Upper lobe of left lung (tissue), 6 donors: Measurements from ENCODE around the gene LACTBL1. TPM values are rescaled to one million over a fixed set of nuclear protein-coding genes. Genes with fewer than 3 reads are reported as not detected.

ENCODE experiments used
- ATAC-seq, 2 donors: fragments of 200-7000 bp; cut with Tn5 transposase; one replicate each; pipeline ENCODE4 v1.9.1; 2022; ENCODE audit warnings: mild to moderate bottlenecking in 2 of 2, moderate library complexity in 2 of 2; ENCODE audit not compliant: low FRiP score in 2 of 2
- DNase-seq, 2 donors: peaks; one replicate each; pipeline ENCODE4 v3.0.0-alpha.2; 2019 to 2020
- H3K27ac ChIP-seq, 4 donors: fragments of 200-600 bp; sonication (generic); one replicate each; pipeline ENCODE4 v1.5.1; 2016 to 2019
- H3K27me3 ChIP-seq, 4 donors: fragments of 200-600 bp; sonication (generic); one replicate each; pipeline ENCODE4 v1.5.1; 2017 to 2019
- H3K36me3 ChIP-seq, 4 donors: fragments of 200-600 bp; sonication (generic); one replicate each; pipeline ENCODE4 v1.5.1; 2016 to 2019
- H3K4me1 ChIP-seq, 4 donors: fragments of 200-600 bp; sonication (generic); one replicate each; pipeline ENCODE4 v1.5.1; 2018 to 2019
- H3K4me3 ChIP-seq, 4 donors: fragments of 200-600 bp; sonication (generic); one replicate each; pipeline ENCODE4 v1.5.1; 2017 to 2019; ENCODE audit warnings: mild to moderate bottlenecking in 2 of 4, moderate library complexity in 1 of 4
- H3K9me3 ChIP-seq, 4 donors: fragments of 200-600 bp; sonication (generic); one replicate each; pipeline ENCODE4 v1.5.1; 2018 to 2019
- EP300 ChIP-seq, 4 donors: sonication (generic); formaldehyde crosslinking; IDR thresholded peaks; one replicate each; pipeline ENCODE4 v1.5.1; 2017; ENCODE audit warnings: antibody characterized with exemption in 4 of 4, control low read depth in 2 of 4
- POLR2A ChIP-seq, 4 donors: fragments of 450-650 bp; IDR thresholded peaks; one replicate each; pipeline ENCODE4 v1.5.1; 2016 to 2017; ENCODE audit warnings: antibody characterized with exemption in 4 of 4, mild to moderate bottlenecking in 2 of 4
- POLR2AphosphoS5 ChIP-seq, 2 donors: sonication (generic); formaldehyde crosslinking; IDR thresholded peaks; one replicate each; pipeline ENCODE4 v1.5.1; 2017; ENCODE audit warnings: antibody characterized with exemption in 2 of 2
- WGBS, 2 donors: methylation state at CpG; one replicate each; pipeline ENCODE4 v1.1.5; 2017 to 2018; 5-methylcytosine and 5-hydroxymethylcytosine counted together
- total RNA-seq, 6 donors: library from RNA; depleted of rRNA in 4 of 6; stranded (reverse); fragments of >200 nt in 4 of 6; gene quantifications; one replicate each; pipeline versions ENCODE4 v1.1.0 to v1.2.1, GENCODE V29; 2016 to 2021
- TF ChIP-seq, protein P1 (sequence below), 6 experiments: fragments of 450-650 bp in 4 of 6; fragments of 200-600 bp in 2 of 6; sonication (generic) in 2 of 6; IDR thresholded peaks; one replicate each; pipeline ENCODE4 v1.5.1; 2016 to 2019; ENCODE audit warnings: antibody characterized with exemption in 6 of 6
- donor health status: DM: no; HTN: no; CAD: no; lungs with moderate emphysema.
- donor health status: DM: no; HTN: yes; CAD: no; lungs with severe emphysema.

The LACTBL1 gene
- total RNA-seq, 6 donors from 2014 or later: not detected

GRCh38 chr1:22903113-22903512 is 69.6 kb downstream of the LACTBL1 start:
- Histone ChIP-seq H3K36me3 (no peaks in the 10 kb centered on the region), H3K27me3 (no peaks in the 10 kb centered on the region), H3K27ac (no peak overlapping the region), H3K9me3 (no peaks in the 10 kb centered on the region), H3K4me3 (no peak overlapping the region), H3K4me1 (no peaks in the 10 kb centered on the region)
- no peak for ATAC-seq
- 87 to 94% methylated on average over 2 to 3 of the region's 3 CpGs for WGBS, 2 donors
- TF ChIP-seq POLR2A (IDR thresholded peaks at IDR 0.05): no peak
- TF ChIP-seq EP300 (IDR thresholded peaks at IDR 0.05): no peak
- no peak for TF ChIP-seq POLR2AphosphoS5 (IDR thresholded peaks at IDR 0.05)
- TF ChIP-seq, protein P1, sequence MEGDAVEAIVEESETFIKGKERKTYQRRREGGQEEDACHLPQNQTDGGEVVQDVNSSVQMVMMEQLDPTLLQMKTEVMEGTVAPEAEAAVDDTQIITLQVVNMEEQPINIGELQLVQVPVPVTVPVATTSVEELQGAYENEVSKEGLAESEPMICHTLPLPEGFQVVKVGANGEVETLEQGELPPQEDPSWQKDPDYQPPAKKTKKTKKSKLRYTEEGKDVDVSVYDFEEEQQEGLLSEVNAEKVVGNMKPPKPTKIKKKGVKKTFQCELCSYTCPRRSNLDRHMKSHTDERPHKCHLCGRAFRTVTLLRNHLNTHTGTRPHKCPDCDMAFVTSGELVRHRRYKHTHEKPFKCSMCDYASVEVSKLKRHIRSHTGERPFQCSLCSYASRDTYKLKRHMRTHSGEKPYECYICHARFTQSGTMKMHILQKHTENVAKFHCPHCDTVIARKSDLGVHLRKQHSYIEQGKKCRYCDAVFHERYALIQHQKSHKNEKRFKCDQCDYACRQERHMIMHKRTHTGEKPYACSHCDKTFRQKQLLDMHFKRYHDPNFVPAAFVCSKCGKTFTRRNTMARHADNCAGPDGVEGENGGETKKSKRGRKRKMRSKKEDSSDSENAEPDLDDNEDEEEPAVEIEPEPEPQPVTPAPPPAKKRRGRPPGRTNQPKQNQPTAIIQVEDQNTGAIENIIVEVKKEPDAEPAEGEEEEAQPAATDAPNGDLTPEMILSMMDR (IDR thresholded peaks at IDR 0.05): no peak
- no peak for DNase-seq

Other genes starting within 250 kb of the LACTBL1 start
- gene TEX46, start 43.0 kb upstream of the LACTBL1 start, total RNA-seq: not detected
- 10 to 100 TPM; 29.0 to 56.7 (median 42.6) TPM for gene KDM1A, start 46.6 kb upstream of the LACTBL1 start, total RNA-seq
- 10 to 100 TPM; 12.6 to 33.0 (median 21.2) TPM for gene LUZP1, start 196.0 kb upstream of the LACTBL1 start, total RNA-seq
- under 1 TPM in 3 of 6 donors, not detected in 3; 0.20 to 0.51 (median 0.46) TPM for gene HTR1D, start 244.6 kb upstream of the LACTBL1 start, total RNA-seq